GM23338 (cell line): ENCODE data around the gene ADAMTSL4.

Experiments used
- CREB1 ChIP-seq: fragments of 250-450 bp; sonication (Bioruptor Pico); IDR thresholded peaks from 2 replicates; pipeline ENCODE4 v1.5.0; 2020; ENCODE audit warnings: low read depth, mild to moderate bottlenecking, moderate library complexity
- CTCF ChIP-seq, 2 experiments: fragments of 200-600 bp in 1 of 2; sonication (generic) in 1 of 2; conservative IDR thresholded peaks; 2 replicates each; pipeline versions ENCODE4 v1.5.1 to v1.6.1; 2016 to 2017; ENCODE audit warnings: antibody characterized with exemption in 2 of 2, low read depth in 2 of 2, mild to moderate bottlenecking in 2 of 2, moderate library complexity in 1 of 2
- EZH2 ChIP-seq: fragments of 200-600 bp; sonication (generic); IDR thresholded peaks from one replicate; pipeline ENCODE4 v1.8.0; 2017; ENCODE audit warnings: antibody characterized with exemption, mild to moderate bottlenecking, low read depth; ENCODE audit not compliant: unreplicated experiment
- EZH2phosphoT487 ChIP-seq: fragments of 200-600 bp; sonication (generic); IDR thresholded peaks from one replicate; pipeline ENCODE4 v1.8.1; 2018; ENCODE audit warnings: antibody characterized with exemption; ENCODE audit not compliant: unreplicated experiment
- JUNB ChIP-seq: IDR thresholded peaks from one replicate; pipeline ENCODE4 v1.6.1; 2016; ENCODE audit warnings: antibody characterized with exemption; ENCODE audit not compliant: unreplicated experiment
- POLR2AphosphoS5 ChIP-seq: IDR thresholded peaks from 2 replicates; pipeline ENCODE4 v1.6.1; 2016; ENCODE audit warnings: antibody characterized with exemption, low read depth
- TF ChIP-seq, protein P1 (sequence below): IDR thresholded peaks from one replicate; pipeline ENCODE4 v1.6.1; 2018; ENCODE audit warnings: antibody characterized with exemption; ENCODE audit not compliant: unreplicated experiment

- TF ChIP-seq EZH2phosphoT487, result no peak
- TF ChIP-seq EZH2, result no peak
- TF ChIP-seq, protein P1, sequence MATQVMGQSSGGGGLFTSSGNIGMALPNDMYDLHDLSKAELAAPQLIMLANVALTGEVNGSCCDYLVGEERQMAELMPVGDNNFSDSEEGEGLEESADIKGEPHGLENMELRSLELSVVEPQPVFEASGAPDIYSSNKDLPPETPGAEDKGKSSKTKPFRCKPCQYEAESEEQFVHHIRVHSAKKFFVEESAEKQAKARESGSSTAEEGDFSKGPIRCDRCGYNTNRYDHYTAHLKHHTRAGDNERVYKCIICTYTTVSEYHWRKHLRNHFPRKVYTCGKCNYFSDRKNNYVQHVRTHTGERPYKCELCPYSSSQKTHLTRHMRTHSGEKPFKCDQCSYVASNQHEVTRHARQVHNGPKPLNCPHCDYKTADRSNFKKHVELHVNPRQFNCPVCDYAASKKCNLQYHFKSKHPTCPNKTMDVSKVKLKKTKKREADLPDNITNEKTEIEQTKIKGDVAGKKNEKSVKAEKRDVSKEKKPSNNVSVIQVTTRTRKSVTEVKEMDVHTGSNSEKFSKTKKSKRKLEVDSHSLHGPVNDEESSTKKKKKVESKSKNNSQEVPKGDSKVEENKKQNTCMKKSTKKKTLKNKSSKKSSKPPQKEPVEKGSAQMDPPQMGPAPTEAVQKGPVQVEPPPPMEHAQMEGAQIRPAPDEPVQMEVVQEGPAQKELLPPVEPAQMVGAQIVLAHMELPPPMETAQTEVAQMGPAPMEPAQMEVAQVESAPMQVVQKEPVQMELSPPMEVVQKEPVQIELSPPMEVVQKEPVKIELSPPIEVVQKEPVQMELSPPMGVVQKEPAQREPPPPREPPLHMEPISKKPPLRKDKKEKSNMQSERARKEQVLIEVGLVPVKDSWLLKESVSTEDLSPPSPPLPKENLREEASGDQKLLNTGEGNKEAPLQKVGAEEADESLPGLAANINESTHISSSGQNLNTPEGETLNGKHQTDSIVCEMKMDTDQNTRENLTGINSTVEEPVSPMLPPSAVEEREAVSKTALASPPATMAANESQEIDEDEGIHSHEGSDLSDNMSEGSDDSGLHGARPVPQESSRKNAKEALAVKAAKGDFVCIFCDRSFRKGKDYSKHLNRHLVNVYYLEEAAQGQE, result no peak
- no peak for TF ChIP-seq CTCF (conservative IDR thresholded peaks at IDR 0.05; ENCODE audit: low read depth in 2 of 2)
- no peak for TF ChIP-seq POLR2AphosphoS5
- TF ChIP-seq JUNB, result no peak
- TF ChIP-seq CREB1 (CRISPR knock-in tag), result no peak
Measured at GRCh38 chr1:150532860-150533259, 16.3 kb upstream of the ADAMTSL4 start.
